ENCODE results near the gene LRIG3. TPM values are rescaled to one million over a fixed set of nuclear protein-coding genes. Genes with fewer than 3 reads are reported as not detected.

LRIG3 gene
- total and polyA plus RNA-seq, 3 experiments from 2014 or later = 0.22 TPM; not detected in 2

DNA sequence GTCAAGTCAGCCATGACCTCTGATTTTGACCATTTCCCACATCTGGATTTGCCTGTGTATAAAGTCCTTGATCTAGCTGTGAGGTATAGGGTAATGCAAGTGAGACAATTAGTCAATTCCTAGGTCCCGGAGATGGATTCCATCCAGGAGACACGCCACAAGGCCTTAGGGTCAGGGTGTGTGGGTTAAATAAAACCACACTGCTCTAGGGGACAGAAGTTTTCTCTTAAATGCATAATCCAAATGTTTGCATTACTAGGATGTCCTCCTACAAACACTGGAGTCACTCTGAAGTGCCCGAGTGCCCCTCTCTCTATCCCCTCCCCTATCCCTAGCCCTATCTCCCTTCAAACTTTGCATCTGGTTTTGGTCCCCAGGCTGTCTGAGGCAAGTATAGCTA lies 26.8 kb downstream of the LRIG3 start:
- Histone ChIP-seq H3K36me3 (ENCODE audit: insufficient read depth, low read length) (no peaks in the 10 kb centered on the region), H3K27me3 (ENCODE audit: insufficient read depth, low read length, poor library complexity, severe bottlenecking) (no peaks in the 10 kb centered on the region), H3K4me3 (ENCODE audit: low read length) (no peak overlapping the region), H3K9me3 (ENCODE audit: low read length) (no peaks in the 10 kb centered on the region), H3K4me1 (ENCODE audit: insufficient read depth, low read length) (no peaks in the 10 kb centered on the region), H3K27ac (ENCODE audit: low read depth, low read length) (no peak overlapping the region)
- Mint-ChIP-seq H3K4me1 (no peaks in the 10 kb centered on the region), H3K27ac (no peak overlapping the region), H3K36me3 (no peaks in the 10 kb centered on the region), H3K9me3 (peaks cover 0 to 12% (median 2%) of the 10 kb centered on the region in 5 donors), H3K27me3 (no peaks in the 10 kb centered on the region), H3K4me3 (no peak overlapping the region)
- ChIA-PET POLR2A (no interaction called here), CTCF (no interaction called here)
- no peak for DNase-seq

DNA sequence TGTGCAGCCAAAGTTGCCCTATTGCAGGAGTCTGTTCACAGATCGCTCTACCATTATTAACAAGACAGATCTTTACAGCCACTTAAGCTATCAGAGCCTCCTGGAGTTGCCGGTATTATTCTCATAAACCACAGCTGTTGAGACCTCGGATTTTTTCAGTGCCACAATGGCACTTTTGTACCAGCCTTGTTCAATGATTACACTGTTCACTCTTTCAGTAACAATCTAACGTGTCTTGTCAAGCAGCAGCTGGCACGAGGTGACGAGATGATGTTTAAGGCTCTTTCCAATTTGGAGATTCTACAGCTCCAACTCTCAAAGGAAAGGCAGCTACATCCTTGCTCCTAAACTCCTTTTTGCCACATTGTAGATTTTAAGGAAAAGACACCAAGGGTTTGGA lies 30.7 kb downstream of the LRIG3 start:
- no peak overlapping the region for H3K4me3 Mint-ChIP-seq
- H3K9me3 ChIP-seq (ENCODE audit: low read length) = no peaks in the 10 kb centered on the region
- H3K9me3 Mint-ChIP-seq = peaks cover 0 to 5% (median 0%) of the 10 kb centered on the region in 5 donors
- no peaks in the 10 kb centered on the region for H3K36me3 ChIP-seq (ENCODE audit: insufficient read depth, low read length)
- ChIA-PET CTCF (no interaction called here), POLR2A (no interaction called here)
- no peaks in the 10 kb centered on the region for H3K27me3 ChIP-seq (ENCODE audit: insufficient read depth, low read length, poor library complexity, severe bottlenecking)
- H3K4me1 Mint-ChIP-seq = no peaks in the 10 kb centered on the region
- H3K27ac Mint-ChIP-seq = peak overlapping the region in 1 of 8 donors; percentile 43
- H3K4me3 ChIP-seq (ENCODE audit: low read length) = no peak overlapping the region
- no peak for DNase-seq
- H3K4me1 ChIP-seq (ENCODE audit: insufficient read depth, low read length) = no peaks in the 10 kb centered on the region
- H3K27me3 Mint-ChIP-seq = no peaks in the 10 kb centered on the region
- H3K36me3 Mint-ChIP-seq = no peaks in the 10 kb centered on the region
- H3K27ac ChIP-seq (ENCODE audit: low read depth, low read length) = no peak overlapping the region

DNA sequence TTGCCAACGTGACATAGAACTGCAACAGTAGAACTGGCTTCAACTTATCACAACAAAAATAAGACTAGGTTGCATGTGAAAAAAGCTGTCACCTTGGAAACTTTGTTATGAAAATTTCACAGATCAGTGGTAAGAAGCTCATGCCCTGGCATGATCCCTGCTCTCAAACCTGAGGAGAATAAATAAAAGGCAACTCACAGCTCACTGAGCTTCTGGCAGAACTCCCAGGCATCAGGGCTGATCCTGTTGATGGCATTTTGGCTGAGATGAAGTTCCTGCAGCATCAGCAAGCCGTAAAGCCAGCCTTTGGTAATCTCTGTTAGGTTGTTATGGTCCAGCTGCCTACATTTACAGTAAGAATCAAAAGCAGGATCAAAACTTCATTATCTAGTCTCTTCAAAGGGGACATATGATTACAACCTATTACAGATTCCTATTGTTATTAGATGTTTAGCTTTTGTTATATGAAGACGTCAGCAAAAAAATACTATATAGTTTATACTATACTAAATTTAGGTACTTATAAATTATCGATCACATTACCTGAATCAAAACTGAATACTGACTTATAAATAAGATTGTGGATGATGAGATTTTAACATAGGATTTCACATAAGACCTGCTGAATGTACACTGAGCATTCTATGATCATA lies 32.0 kb downstream of the LRIG3 start:
- ChIA-PET POLR2A (no interaction called here), CTCF (no interaction called here)
- H3K27me3 ChIP-seq (ENCODE audit: insufficient read depth, low read length, poor library complexity, severe bottlenecking) = no peaks in the 10 kb centered on the region
- no peak overlapping the region for H3K4me3 Mint-ChIP-seq
- H3K27me3 Mint-ChIP-seq = no peaks in the 10 kb centered on the region
- H3K9me3 ChIP-seq (ENCODE audit: low read length) = no peaks in the 10 kb centered on the region
- H3K4me1 Mint-ChIP-seq = no peaks in the 10 kb centered on the region
- H3K9me3 Mint-ChIP-seq = peaks cover 0 to 5% (median 0%) of the 10 kb centered on the region in 5 donors
- no peak overlapping the region for H3K4me3 ChIP-seq (ENCODE audit: low read length)
- H3K27ac Mint-ChIP-seq = no peak overlapping the region
- H3K36me3 Mint-ChIP-seq = no peaks in the 10 kb centered on the region
- H3K36me3 ChIP-seq (ENCODE audit: insufficient read depth, low read length) = no peaks in the 10 kb centered on the region
- no peak for DNase-seq
- H3K27ac ChIP-seq (ENCODE audit: low read depth, low read length) = no peak overlapping the region
- H3K4me1 ChIP-seq (ENCODE audit: insufficient read depth, low read length) = no peaks in the 10 kb centered on the region

DNA sequence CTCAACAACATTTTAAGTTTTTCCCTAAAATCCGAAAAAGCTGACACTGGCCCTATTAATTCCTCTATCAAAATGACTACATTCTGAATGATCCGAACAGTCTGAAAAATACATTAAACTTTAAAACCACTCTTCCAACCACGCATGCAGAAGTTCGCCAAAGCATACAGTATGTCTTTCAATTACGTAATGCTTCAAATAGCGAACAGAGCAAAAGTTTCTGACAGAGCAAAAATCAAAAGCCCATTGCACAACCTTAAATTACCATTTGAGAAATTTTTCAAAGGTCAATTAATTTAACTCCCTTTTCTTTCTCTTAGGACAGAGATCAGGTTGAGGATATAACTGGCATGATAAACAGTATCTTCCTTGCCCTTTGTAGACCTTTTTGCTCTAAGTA lies 33.2 kb downstream of the LRIG3 start:
- ChIA-PET CTCF (no interaction called here), POLR2A (no interaction called here)
- no peaks in the 10 kb centered on the region for H3K4me1 Mint-ChIP-seq
- H3K9me3 ChIP-seq (ENCODE audit: low read length) = no peaks in the 10 kb centered on the region
- no peak overlapping the region for H3K27ac ChIP-seq (ENCODE audit: low read depth, low read length)
- H3K27me3 ChIP-seq (ENCODE audit: insufficient read depth, low read length, poor library complexity, severe bottlenecking) = no peaks in the 10 kb centered on the region
- H3K4me3 Mint-ChIP-seq = no peak overlapping the region
- no peaks in the 10 kb centered on the region for H3K36me3 Mint-ChIP-seq
- no peak for DNase-seq
- H3K9me3 Mint-ChIP-seq = peaks cover 0 to 5% (median 0%) of the 10 kb centered on the region in 5 donors
- peaks cover 0 to 2% of the 10 kb centered on the region in 2 donors for H3K27me3 Mint-ChIP-seq
- no peak overlapping the region for H3K4me3 ChIP-seq (ENCODE audit: low read length)
- H3K4me1 ChIP-seq (ENCODE audit: insufficient read depth, low read length) = no peaks in the 10 kb centered on the region
- H3K27ac Mint-ChIP-seq = no peak overlapping the region
- no peaks in the 10 kb centered on the region for H3K36me3 ChIP-seq (ENCODE audit: insufficient read depth, low read length)

DNA sequence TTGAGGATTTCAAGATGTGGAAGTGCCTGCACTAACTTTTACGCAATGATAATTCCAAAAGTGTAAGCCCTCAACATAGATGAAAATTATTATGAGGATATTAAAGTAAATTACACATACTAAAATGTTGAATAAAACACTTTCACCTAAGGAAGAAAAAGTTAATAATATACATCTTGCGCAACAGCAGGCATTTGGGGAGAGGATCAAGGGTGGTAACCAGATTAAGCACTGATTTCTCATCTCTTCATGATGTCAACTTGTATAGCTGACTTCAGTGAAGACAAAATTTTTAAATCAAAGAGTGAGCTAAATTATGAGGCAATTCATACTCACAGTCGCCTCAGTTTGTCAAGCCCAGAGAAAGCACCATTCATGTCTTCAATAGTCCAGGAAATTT lies 33.8 kb downstream of the LRIG3 start:
- Mint-ChIP-seq H3K27ac (no peak overlapping the region), H3K36me3 (no peaks in the 10 kb centered on the region), H3K4me1 (no peaks in the 10 kb centered on the region), H3K4me3 (no peak overlapping the region), H3K9me3 (peaks cover 0 to 3% (median 0%) of the 10 kb centered on the region in 5 donors), H3K27me3 (peaks cover 0 to 2% of the 10 kb centered on the region in 2 donors)
- no peak overlapping the region for H3K4me3 ChIP-seq (ENCODE audit: low read length)
- H3K27ac ChIP-seq (ENCODE audit: low read depth, low read length) = no peak overlapping the region
- no peaks in the 10 kb centered on the region for H3K36me3 ChIP-seq (ENCODE audit: insufficient read depth, low read length)
- H3K9me3 ChIP-seq (ENCODE audit: low read length) = no peaks in the 10 kb centered on the region
- no peak for DNase-seq
- ChIA-PET CTCF (no interaction called here), POLR2A (no interaction called here)
- no peaks in the 10 kb centered on the region for H3K27me3 ChIP-seq (ENCODE audit: insufficient read depth, low read length, poor library complexity, severe bottlenecking)
- no peaks in the 10 kb centered on the region for H3K4me1 ChIP-seq (ENCODE audit: insufficient read depth, low read length)

DNA sequence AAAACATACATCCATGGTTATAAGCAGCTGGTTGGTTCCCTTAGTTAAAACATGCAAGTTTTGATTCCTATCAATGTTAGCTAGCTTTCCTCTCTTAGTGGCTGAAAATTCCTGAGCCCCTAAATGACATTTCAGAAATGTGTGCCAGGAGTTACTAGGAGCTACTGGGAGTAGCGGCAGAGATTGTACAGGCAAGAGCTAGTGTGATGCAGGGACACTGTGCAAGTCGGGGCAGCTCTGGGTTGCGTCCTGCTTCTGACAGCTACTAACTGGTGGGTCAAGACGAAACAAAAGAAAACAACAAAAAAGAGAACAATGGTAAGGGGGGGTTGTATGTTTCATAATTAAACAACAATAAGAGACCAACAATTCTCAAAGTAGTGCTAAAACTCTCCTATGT lies 35.4 kb downstream of the LRIG3 start:
- Mint-ChIP-seq H3K4me1 (no peaks in the 10 kb centered on the region), H3K27ac (no peak overlapping the region), H3K36me3 (no peaks in the 10 kb centered on the region), H3K27me3 (peaks cover 0 to 2% of the 10 kb centered on the region in 2 donors), H3K9me3 (peaks cover 0 to 2% (median 0%) of the 10 kb centered on the region in 5 donors), H3K4me3 (no peak overlapping the region)
- POLR2A ChIA-PET = no interaction called here
- no peaks in the 10 kb centered on the region for H3K27me3 ChIP-seq (ENCODE audit: insufficient read depth, low read length, poor library complexity, severe bottlenecking)
- no peak overlapping the region for H3K27ac ChIP-seq (ENCODE audit: low read depth, low read length)
- no peaks in the 10 kb centered on the region for H3K4me1 ChIP-seq (ENCODE audit: insufficient read depth, low read length)
- H3K36me3 ChIP-seq (ENCODE audit: insufficient read depth, low read length) = no peaks in the 10 kb centered on the region
- DNase-seq = no peak
- no peak overlapping the region for H3K4me3 ChIP-seq (ENCODE audit: low read length)
- CTCF ChIA-PET = no interaction called here
- H3K9me3 ChIP-seq (ENCODE audit: low read length) = no peaks in the 10 kb centered on the region

DNA sequence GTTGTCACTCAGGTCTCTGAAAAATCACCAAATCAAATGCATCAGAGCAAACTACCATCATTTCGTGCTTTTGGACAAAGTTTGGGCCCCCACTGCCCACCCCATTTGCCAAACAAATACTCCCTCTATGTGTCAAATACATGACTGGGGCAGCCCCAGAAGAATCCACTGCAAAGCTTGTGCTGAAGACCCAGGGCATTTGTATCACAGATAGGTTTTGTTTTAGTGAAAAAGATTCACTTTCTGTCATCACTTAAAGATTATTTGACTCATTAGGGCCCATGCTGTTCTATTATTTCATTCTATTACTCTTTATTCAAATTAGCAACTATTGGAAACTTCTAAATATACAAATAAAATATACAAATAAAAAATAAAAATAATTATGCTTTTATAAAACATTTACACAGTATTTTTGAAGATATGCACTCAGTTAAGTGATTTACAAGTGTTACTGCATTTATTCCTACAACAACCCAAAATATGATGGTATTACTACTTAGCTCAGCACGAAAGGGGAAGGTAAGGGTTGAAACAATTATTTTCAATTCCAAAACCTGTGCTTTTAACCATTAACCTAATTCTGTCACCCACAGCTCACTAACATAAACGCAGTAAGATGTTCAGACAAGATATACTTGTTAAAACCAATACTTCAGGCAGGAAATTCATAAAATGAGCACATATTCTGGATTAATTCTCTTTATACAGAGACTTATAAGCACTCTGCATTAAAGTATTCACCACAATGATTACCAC lies 36.5 kb downstream of the LRIG3 start:
- Histone ChIP-seq H3K4me3 (ENCODE audit: low read length) (no peak overlapping the region), H3K4me1 (ENCODE audit: insufficient read depth, low read length) (no peaks in the 10 kb centered on the region), H3K9me3 (ENCODE audit: low read length) (no peaks in the 10 kb centered on the region), H3K27ac (ENCODE audit: low read depth, low read length) (no peak overlapping the region), H3K27me3 (ENCODE audit: insufficient read depth, low read length, poor library complexity, severe bottlenecking) (no peaks in the 10 kb centered on the region), H3K36me3 (ENCODE audit: insufficient read depth, low read length) (no peaks in the 10 kb centered on the region)
- Mint-ChIP-seq H3K9me3 (peaks cover 0 to 2% (median 0%) of the 10 kb centered on the region in 5 donors), H3K36me3 (no peaks in the 10 kb centered on the region), H3K4me3 (no peak overlapping the region), H3K27ac (no peak overlapping the region), H3K27me3 (peaks cover 0 to 3% of the 10 kb centered on the region in 2 donors), H3K4me1 (no peaks in the 10 kb centered on the region)
- POLR2A ChIA-PET = no interaction called here
- no peak for DNase-seq
- CTCF ChIA-PET = no interaction called here

DNA sequence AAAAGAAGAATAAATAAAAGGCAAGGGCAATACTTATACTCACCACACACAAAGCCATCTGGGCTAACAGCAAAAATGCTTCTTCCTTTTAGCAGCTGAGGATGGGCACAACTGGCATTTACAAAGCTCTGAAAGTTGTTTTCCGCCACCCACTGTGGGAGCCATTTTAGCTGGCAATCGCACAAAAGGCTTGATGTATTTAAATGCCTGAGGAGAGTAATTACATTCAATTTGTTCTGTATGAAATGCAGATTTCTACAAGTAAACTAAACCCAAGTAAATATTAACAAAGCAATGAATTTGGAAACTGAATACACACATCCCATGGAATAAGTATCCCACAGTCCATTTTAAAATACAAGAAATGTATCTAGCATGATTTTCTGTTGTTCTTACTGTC lies 37.5 kb downstream of the LRIG3 start:
- CTCF ChIA-PET = no interaction called here
- POLR2A ChIA-PET = no interaction called here
- no peaks in the 10 kb centered on the region for H3K9me3 ChIP-seq (ENCODE audit: low read length)
- no peak overlapping the region for H3K4me3 ChIP-seq (ENCODE audit: low read length)
- no peak overlapping the region for H3K27ac ChIP-seq (ENCODE audit: low read depth, low read length)
- no peak for DNase-seq
- Mint-ChIP-seq H3K4me3 (no peak overlapping the region), H3K9me3 (peaks cover 0 to 3% (median 0%) of the 10 kb centered on the region in 5 donors), H3K27ac (no peak overlapping the region), H3K36me3 (no peaks in the 10 kb centered on the region), H3K4me1 (no peaks in the 10 kb centered on the region), H3K27me3 (peaks cover 0 to 5% of the 10 kb centered on the region in 2 donors)
- no peaks in the 10 kb centered on the region for H3K4me1 ChIP-seq (ENCODE audit: insufficient read depth, low read length)
- no peaks in the 10 kb centered on the region for H3K36me3 ChIP-seq (ENCODE audit: insufficient read depth, low read length)
- H3K27me3 ChIP-seq (ENCODE audit: insufficient read depth, low read length, poor library complexity, severe bottlenecking) = no peaks in the 10 kb centered on the region
